Fibroblast of the aortic adventitia (primary cell): ENCODE results near the gene PRKAB2. TPM values are rescaled to one million over a fixed set of nuclear protein-coding genes. Genes with fewer than 3 reads are reported as not detected.
"Not testable (repeated sequence)": the region's sequence is repeated elsewhere in the genome, so short reads cannot be mapped to it uniquely, and the experiment has no call there.

ENCODE experiments used
- DNase-seq: peaks from one replicate; pipeline ENCODE4 v3.0.0-alpha.2; 2010; ENCODE audit warnings: low read depth
- H3K4me3 ChIP-seq: 2 replicates; pipeline ENCODE4 v1.5.1; 2011; ENCODE audit warnings: low read depth, mild to moderate bottlenecking, control low read depth, low read length, moderate library complexity
- CTCF ChIP-seq: IDR thresholded peaks from 2 replicates; pipeline ENCODE4 v1.5.1; 2011; ENCODE audit warnings: mild to moderate bottlenecking, low read length, control low read depth, inconsistent platforms; ENCODE audit not compliant: insufficient read depth
- total RNA-seq: library from RNA; depleted of rRNA; stranded (reverse); fragments of >200 nt; gene quantifications from 2 replicates; pipeline ENCODE4 v1.2.3, GENCODE V29; 2012; ENCODE audit warnings: low replicate concordance

PRKAB2 gene
- total RNA-seq, 1 donor: 16.3 TPM

- TF ChIP-seq CTCF: no peak
- no peak overlapping the region for H3K4me3 ChIP-seq
- DNase-seq: no peak
Observed at GRCh38 chr1:147129116-147129873, 43.0 kb downstream of the PRKAB2 start.

DNA sequence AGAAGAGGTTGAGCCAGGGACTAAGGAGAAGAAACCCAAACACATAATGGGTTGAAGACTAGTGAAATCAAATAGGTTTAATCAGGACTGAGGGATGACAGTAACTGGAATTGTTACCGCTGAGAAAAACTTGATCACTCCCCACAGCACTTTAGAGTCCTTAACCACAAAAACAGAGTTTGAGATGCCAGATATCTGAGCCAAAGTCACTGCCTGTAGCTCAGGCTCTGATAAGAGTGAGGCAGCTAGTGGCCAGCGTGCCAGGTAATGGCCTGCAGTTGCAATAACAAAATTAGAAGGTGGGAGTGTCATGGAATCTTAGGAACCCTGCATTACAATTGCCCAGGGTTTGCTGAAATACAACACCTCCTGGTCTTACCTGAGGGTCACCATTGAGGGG is 48.0 kb downstream of the PRKAB2 start:
- DNase-seq: no peak
- TF ChIP-seq CTCF: no peak
- H3K4me3 ChIP-seq: no peak overlapping the region

GRCh38 chr1:147117109-147117508 is 55.2 kb downstream of the PRKAB2 start:
- no peak for TF ChIP-seq CTCF
- DNase-seq: no peak
- H3K4me3 ChIP-seq: no peak overlapping the region

DNA sequence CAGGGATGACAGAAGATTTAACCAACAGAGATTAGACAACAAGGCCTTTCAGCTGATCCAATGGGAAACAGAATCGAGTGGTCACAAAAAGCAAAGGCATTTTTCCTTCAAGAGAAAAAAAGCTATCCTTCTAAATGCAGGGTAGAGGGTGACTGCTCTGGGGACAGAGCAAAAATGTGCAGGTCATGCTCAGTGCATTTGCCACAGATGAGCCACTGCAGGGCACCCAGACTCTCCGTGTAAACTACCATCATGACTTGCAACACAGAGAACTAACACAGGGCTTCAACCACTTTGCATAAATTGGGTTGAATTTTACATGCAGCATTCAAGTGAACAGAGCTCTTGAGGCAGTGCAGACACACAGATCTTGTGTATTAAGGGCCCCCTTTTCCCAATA is 56.8 kb downstream of the PRKAB2 start:
- no peak for TF ChIP-seq CTCF
- no peak overlapping the region for H3K4me3 ChIP-seq
- DNase-seq: no peak

- DNase-seq, H3K4me3 ChIP-seq: not testable (repeated sequence)
Observed at GRCh38 chr1:147115079-147115478, 57.2 kb downstream of the PRKAB2 start.

DNA sequence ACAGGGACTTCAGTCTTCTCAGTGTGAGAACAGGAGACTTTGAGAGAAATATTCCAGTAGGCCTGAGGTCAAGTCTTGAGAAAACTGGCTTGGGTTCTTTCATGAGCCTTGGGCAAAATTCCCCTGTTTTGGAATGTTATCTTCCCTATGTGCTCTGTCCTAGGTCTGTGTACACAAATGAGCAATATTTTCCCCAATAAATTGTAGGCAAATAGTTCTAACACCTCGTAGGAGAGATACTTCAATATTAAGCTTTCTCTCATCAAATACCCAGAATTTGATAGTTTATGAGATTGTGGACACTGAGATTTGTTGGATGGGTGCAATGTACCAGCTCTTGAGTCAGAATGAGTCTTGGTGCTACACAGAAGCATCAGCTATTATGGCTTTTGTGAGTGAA is 57.9 kb downstream of the PRKAB2 start:
- not testable (repeated sequence) for H3K4me3 ChIP-seq, DNase-seq

DNA sequence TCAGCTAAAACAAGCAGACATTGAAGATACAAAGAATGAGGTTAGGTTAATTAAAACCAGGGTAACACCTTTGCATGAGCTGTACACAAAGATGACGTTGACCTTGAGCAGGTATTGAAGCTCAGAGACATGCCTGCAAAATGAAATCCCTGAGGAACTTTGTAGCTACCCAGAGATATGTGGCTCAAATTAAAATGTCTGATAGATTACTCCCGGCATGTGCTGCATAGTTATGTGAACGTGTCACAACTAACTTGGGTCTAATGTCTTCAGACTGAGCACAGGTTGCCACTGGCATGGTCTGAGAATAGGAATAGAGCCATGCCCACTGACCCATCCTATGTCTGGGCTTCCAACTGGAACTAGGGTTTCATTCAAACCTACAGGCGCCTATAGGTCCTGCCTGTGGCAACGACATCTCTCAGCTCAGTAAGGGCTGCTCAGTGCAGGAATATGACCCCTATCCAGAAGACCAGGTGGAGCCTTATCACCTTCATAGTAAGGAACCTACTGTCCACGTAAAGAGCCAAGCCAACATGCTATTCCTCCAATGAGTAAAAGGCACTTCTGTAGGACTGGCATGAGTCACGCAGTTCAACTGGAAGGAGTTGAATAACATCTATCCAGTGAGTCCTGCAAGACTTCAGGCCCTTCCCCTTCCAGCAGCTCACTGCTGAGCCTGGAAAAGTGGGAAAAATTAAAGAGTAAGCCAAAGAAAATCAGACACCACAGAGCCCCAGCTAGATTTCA is 60.7 kb downstream of the PRKAB2 start:
- TF ChIP-seq CTCF: no peak
- DNase-seq: no peak
- no peak overlapping the region for H3K4me3 ChIP-seq

DNA sequence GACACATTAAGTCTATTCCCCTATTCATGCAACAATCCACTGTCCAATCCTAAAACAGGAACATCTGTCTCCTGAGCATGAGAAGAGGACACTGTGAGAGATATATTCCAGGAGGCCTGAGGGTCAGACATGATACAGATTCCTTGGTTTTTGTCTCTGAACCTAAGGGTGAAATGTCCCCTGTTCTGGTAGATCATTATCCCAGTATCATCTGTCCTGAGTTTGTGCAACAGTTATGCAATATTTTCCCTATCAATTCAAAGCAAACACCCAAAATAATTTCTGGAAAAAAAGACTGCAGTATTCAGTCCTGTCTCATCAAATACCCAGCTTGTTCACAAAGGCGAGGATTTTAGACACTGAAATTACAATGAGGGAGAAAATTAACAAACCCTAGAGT is 61.4 kb downstream of the PRKAB2 start:
- no peak for TF ChIP-seq CTCF
- DNase-seq: no peak
- H3K4me3 ChIP-seq: no peak overlapping the region
